ENCODE data around the gene YEATS4.

DNA sequence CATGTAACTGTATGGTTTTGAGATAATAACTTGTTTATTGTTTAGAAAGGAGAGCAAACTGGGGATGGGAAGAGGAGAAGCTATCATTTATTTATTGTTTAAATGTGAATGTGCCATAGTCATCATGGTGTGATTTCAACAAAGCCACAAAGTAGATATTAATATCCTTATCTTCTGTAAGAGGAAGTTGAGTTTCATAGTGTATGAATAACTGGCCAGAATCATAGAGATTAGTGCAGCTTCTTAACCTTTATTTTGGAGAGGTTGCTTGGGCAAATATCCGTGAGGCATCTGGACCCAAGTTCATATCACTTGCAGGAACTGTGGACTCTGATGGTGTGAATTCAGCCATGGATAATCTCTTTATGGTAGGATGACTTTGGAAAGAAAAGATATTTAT is 38.2 kb upstream of the YEATS4 start:
- TF ChIP-seq, protein P1, sequence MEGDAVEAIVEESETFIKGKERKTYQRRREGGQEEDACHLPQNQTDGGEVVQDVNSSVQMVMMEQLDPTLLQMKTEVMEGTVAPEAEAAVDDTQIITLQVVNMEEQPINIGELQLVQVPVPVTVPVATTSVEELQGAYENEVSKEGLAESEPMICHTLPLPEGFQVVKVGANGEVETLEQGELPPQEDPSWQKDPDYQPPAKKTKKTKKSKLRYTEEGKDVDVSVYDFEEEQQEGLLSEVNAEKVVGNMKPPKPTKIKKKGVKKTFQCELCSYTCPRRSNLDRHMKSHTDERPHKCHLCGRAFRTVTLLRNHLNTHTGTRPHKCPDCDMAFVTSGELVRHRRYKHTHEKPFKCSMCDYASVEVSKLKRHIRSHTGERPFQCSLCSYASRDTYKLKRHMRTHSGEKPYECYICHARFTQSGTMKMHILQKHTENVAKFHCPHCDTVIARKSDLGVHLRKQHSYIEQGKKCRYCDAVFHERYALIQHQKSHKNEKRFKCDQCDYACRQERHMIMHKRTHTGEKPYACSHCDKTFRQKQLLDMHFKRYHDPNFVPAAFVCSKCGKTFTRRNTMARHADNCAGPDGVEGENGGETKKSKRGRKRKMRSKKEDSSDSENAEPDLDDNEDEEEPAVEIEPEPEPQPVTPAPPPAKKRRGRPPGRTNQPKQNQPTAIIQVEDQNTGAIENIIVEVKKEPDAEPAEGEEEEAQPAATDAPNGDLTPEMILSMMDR (IDR thresholded peaks at IDR 0.05), result no peak
- TF ChIP-seq POLR2A (IDR thresholded peaks at IDR 0.05), result no peak

Data from lower leg skin (tissue), 3 donors.